ENCODE measurements around the gene FAM219B. TPM values are rescaled to one million over a fixed set of nuclear protein-coding genes. Genes with fewer than 3 reads are reported as not detected.
"Not testable (repeated sequence)": the region's sequence is repeated elsewhere in the genome, so short reads cannot be mapped to it uniquely, and the experiment has no call there.

FAM219B gene
- total RNA-seq, 1 donor from 2014 or later, result 108 TPM

- H3K36me3 ChIP-seq, result no peaks in the 10 kb centered on the region
- H3K4me3 ChIP-seq, result no peak overlapping the region
- H3K4me1 ChIP-seq, result peaks cover 17% of the 10 kb centered on the region
- peak; percentile 41 for DNase-seq
- H3K9me3 ChIP-seq (replicated peaks), result no peaks in the 10 kb centered on the region
- H3K27ac ChIP-seq (replicated peaks), result no peak overlapping the region
- TF ChIP-seq CTCF (IDR thresholded peaks at IDR 0.05; ENCODE audit: borderline replicate concordance), result peak; percentile 97
- no peaks in the 10 kb centered on the region for H3K27me3 ChIP-seq (ENCODE audit: low read depth)
- intact Hi-C loops (cut with micrococcal nuclease), result no loop called here
Observed at GRCh38 chr15:74950078-74950908, 43.6 kb upstream of the FAM219B start.

GRCh38 chr15:74937590-74938371 lies 31.1 kb upstream of the FAM219B start, which contains the start of gene COX5A:
COX5A (minus strand) TSS chr15:74938073; CDS start chr15:74938014, 59 bp downstream.
- Histone ChIP-seq H3K4me1 (peaks cover 53% of the 10 kb centered on the region), H3K27me3 (ENCODE audit: low read depth) (no peaks in the 10 kb centered on the region), H3K36me3 (peaks cover 6% of the 10 kb centered on the region), H3K4me3 (peak within 1 kb of the TSS; percentile 82), H3K27ac (replicated peaks) (peak within 1 kb of the TSS; percentile 97), H3K9me3 (replicated peaks) (no peaks in the 10 kb centered on the region)
- TF ChIP-seq CTCF (IDR thresholded peaks at IDR 0.05; ENCODE audit: borderline replicate concordance), result peak; percentile 19
- intact Hi-C loops (cut with micrococcal nuclease), result no loop called here
- peak; percentile 94 for DNase-seq

- peak overlapping the region; percentile 82 for H3K4me3 ChIP-seq
- H3K9me3 ChIP-seq (replicated peaks), result no peaks in the 10 kb centered on the region
- H3K4me1 ChIP-seq, result peaks cover 59% of the 10 kb centered on the region
- intact Hi-C loops (cut with micrococcal nuclease), result no loop called here
- no peaks in the 10 kb centered on the region for H3K27me3 ChIP-seq (ENCODE audit: low read depth)
- H3K36me3 ChIP-seq, result peaks cover 6% of the 10 kb centered on the region
- no peak for TF ChIP-seq CTCF (IDR thresholded peaks at IDR 0.05; ENCODE audit: borderline replicate concordance)
- no peak for DNase-seq
- peak overlapping the region; percentile 97 for H3K27ac ChIP-seq (replicated peaks)
Observed at GRCh38 chr15:74937272-74937589, 30.6 kb upstream of the FAM219B start.

DNA sequence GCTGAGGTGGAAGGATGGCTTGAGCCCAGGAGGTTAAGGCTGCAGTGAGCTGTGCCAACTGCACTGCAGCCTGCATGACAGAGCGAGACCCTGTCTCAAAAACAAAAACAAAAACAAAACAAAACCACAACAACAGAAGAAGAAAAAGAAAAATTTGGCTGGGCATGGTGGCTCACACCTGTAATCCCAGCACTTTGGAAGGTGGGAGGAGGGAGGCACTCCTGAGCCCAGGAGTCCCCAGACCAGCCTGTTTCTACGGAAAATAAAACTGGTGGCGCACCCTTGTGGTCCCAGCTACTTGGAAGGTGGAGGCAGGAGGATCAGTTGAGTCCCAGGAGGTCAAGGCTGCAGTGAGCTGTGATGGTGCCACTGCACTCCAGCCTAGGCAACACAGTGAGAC lies 28.5 kb upstream of the FAM219B start:
- peak overlapping the region; percentile 82 for H3K4me3 ChIP-seq
- H3K27me3 ChIP-seq (ENCODE audit: low read depth); DNase-seq; intact Hi-C loops (cut with micrococcal nuclease); H3K9me3 ChIP-seq (replicated peaks): not testable (repeated sequence)
- peaks cover 77% of the 10 kb centered on the region for H3K4me1 ChIP-seq
- peaks cover 19% of the 10 kb centered on the region for H3K36me3 ChIP-seq
- H3K27ac ChIP-seq (replicated peaks), result peak overlapping the region; percentile 45

GRCh38 chr15:74933573-74933972 lies 26.9 kb upstream of the FAM219B start:
- Histone ChIP-seq H3K4me1 (peaks cover 86% of the 10 kb centered on the region), H3K9me3 (replicated peaks) (no peaks in the 10 kb centered on the region), H3K27me3 (ENCODE audit: low read depth) (no peaks in the 10 kb centered on the region), H3K36me3 (peaks cover 33% of the 10 kb centered on the region), H3K27ac (replicated peaks) (peak overlapping the region; percentile 45), H3K4me3 (peak overlapping the region; percentile 82)
- no peak for DNase-seq
- TF ChIP-seq CTCF (IDR thresholded peaks at IDR 0.05; ENCODE audit: borderline replicate concordance), result no peak
- intact Hi-C loops (cut with micrococcal nuclease), result no loop called here
